Measurements from ENCODE around the gene PITPNB. TPM values are rescaled to one million over a fixed set of nuclear protein-coding genes. Genes with fewer than 3 reads are reported as not detected.
A peak's percentile ranks its signal among the peaks of the same experiment; 100 is the strongest.

The PITPNB gene
- total and polyA plus RNA-seq, 2 donors from 2014 or later, result 23.7 to 72.0 TPM

DNA sequence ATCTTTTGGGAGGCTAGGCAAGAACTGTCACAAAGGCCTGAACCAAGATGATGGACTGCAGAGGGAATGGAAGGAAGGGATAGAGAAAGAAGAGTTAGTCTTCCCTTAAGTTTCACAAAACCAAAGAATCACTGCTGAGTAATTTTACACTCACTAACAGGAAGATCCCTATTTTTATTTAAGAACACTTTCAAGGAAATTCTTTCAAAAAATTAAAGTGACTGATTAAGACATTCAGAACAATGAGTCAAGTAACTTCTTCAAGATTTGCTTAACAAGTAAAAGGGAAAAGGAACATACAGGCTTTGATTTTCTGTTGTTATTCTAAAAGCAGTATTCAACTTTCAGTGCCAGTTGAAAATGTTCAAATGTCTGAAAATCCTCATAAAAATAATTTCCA lies 3.1 kb downstream of the PITPNB start:
- no peaks in the 10 kb centered on the region for H3K36me3 ChIP-seq (ENCODE audit: control insufficient read depth in 2 of 3, insufficient read depth in 3 of 3, low read length in 3 of 3)
- no peak for FAIRE-seq
- TF ChIP-seq, protein P1, sequence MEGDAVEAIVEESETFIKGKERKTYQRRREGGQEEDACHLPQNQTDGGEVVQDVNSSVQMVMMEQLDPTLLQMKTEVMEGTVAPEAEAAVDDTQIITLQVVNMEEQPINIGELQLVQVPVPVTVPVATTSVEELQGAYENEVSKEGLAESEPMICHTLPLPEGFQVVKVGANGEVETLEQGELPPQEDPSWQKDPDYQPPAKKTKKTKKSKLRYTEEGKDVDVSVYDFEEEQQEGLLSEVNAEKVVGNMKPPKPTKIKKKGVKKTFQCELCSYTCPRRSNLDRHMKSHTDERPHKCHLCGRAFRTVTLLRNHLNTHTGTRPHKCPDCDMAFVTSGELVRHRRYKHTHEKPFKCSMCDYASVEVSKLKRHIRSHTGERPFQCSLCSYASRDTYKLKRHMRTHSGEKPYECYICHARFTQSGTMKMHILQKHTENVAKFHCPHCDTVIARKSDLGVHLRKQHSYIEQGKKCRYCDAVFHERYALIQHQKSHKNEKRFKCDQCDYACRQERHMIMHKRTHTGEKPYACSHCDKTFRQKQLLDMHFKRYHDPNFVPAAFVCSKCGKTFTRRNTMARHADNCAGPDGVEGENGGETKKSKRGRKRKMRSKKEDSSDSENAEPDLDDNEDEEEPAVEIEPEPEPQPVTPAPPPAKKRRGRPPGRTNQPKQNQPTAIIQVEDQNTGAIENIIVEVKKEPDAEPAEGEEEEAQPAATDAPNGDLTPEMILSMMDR (IDR thresholded peaks at IDR 0.05; ENCODE audit: borderline replicate concordance, extremely low read depth, insufficient read depth), result no peak
- peaks cover 0 to 26% (median 26%) of the 10 kb centered on the region in 3 donors for H3K4me1 ChIP-seq (ENCODE audit: control insufficient read depth in 2 of 3, insufficient read depth in 2 of 3, low read depth in 1 of 3, low read length in 3 of 3)
- no peaks in the 10 kb centered on the region for H3K27me3 ChIP-seq (ENCODE audit: control insufficient read depth, insufficient read depth, low read length)
- no peak overlapping the region for H3K9ac ChIP-seq (ENCODE audit: low read length in 3 of 3)
- no peak overlapping the region for H3K27ac ChIP-seq (ENCODE audit: low read depth in 2 of 2, low read length in 2 of 2)
- DNase-seq, result no peak
- intact Hi-C loops (cut with DNase I), result no loop called here
- H3K9me3 ChIP-seq (ENCODE audit: control insufficient read depth in 2 of 3, insufficient read depth in 1 of 3, low read length in 3 of 3), result no peaks in the 10 kb centered on the region
- no peak overlapping the region for H3K4me3 ChIP-seq (ENCODE audit: low read length in 3 of 3)

DNA sequence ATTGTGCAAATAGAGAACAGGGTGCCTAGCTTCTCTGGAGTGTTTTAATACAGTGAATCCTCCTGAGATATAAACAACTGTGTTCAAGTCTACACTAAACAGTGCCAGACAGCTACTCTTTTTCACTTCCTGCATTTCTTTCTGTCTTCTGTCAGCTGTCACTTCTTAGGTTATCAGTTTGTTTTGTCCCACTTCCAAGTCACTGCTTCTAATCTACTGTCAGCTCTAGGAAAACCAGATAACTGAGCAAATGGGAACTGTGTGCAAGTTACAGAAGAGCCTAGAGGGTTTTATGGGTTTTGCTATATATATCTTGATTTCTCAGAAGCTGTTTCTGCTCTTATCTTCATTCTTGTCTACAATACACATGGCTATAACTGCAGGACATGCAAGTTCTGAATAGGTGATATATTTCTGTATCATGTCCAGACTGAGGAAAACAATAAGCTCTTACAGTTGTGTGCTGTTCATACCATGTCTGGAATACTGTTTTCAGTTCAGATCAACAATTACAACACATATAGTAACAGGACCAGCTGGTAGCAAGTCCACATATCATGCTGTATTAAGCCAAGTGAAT lies 5.8 kb downstream of the PITPNB start:
- Histone ChIP-seq H3K27ac (ENCODE audit: low read depth in 2 of 2, low read length in 2 of 2) (no peak overlapping the region), H3K9me3 (ENCODE audit: control insufficient read depth in 2 of 3, insufficient read depth in 1 of 3, low read length in 3 of 3) (no peaks in the 10 kb centered on the region), H3K36me3 (ENCODE audit: control insufficient read depth in 2 of 3, insufficient read depth in 3 of 3, low read length in 3 of 3) (peaks cover 0 to 5% (median 0%) of the 10 kb centered on the region in 3 donors), H3K9ac (ENCODE audit: low read length in 3 of 3) (no peak overlapping the region), H3K4me3 (ENCODE audit: low read length in 3 of 3) (no peak overlapping the region), H3K4me1 (ENCODE audit: control insufficient read depth in 2 of 3, insufficient read depth in 2 of 3, low read depth in 1 of 3, low read length in 3 of 3) (peaks cover 0 to 19% (median 14%) of the 10 kb centered on the region in 3 donors), H3K27me3 (ENCODE audit: control insufficient read depth, insufficient read depth, low read length) (no peaks in the 10 kb centered on the region)
- TF ChIP-seq, protein P1 (IDR thresholded peaks at IDR 0.05; ENCODE audit: borderline replicate concordance, extremely low read depth, insufficient read depth), result no peak
- DNase-seq, result peak in 1 of 5 donors; percentile 42
- intact Hi-C loops (cut with DNase I), result no loop called here
- FAIRE-seq, result no peak

DNA sequence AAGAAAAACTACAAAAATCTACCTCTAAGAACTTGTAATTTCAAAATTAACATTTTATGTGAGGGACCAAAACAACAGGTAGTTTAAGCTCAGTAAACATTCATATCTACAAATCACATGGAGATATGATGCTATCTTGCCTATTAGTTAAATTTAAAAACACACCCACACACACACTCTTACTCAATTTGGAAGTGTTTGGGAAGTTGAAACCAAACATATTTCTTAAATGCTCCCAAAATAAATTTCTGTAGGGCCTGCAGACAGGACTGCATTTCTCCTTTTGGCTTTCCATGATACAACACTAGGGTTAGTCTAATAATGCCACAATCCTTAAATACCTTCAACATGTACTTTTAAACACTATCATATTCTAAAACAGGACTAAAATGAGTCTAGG lies 7.0 kb downstream of the PITPNB start:
- no peak overlapping the region for H3K9ac ChIP-seq (ENCODE audit: low read length in 3 of 3)
- DNase-seq (no peak), FAIRE-seq (no peak)
- TF ChIP-seq, protein P1 (IDR thresholded peaks at IDR 0.05; ENCODE audit: borderline replicate concordance, extremely low read depth, insufficient read depth), result no peak
- no peak overlapping the region for H3K27ac ChIP-seq (ENCODE audit: low read depth in 2 of 2, low read length in 2 of 2)
- peaks cover 0 to 12% (median 11%) of the 10 kb centered on the region in 3 donors for H3K4me1 ChIP-seq (ENCODE audit: control insufficient read depth in 2 of 3, insufficient read depth in 2 of 3, low read depth in 1 of 3, low read length in 3 of 3)
- intact Hi-C loops (cut with DNase I), result no loop called here
- H3K9me3 ChIP-seq (ENCODE audit: control insufficient read depth in 2 of 3, insufficient read depth in 1 of 3, low read length in 3 of 3), result no peaks in the 10 kb centered on the region
- H3K36me3 ChIP-seq (ENCODE audit: control insufficient read depth in 2 of 3, insufficient read depth in 3 of 3, low read length in 3 of 3), result peaks cover 0 to 13% (median 0%) of the 10 kb centered on the region in 3 donors
- no peak overlapping the region for H3K4me3 ChIP-seq (ENCODE audit: low read length in 3 of 3)
- H3K27me3 ChIP-seq (ENCODE audit: control insufficient read depth, insufficient read depth, low read length), result no peaks in the 10 kb centered on the region

DNA sequence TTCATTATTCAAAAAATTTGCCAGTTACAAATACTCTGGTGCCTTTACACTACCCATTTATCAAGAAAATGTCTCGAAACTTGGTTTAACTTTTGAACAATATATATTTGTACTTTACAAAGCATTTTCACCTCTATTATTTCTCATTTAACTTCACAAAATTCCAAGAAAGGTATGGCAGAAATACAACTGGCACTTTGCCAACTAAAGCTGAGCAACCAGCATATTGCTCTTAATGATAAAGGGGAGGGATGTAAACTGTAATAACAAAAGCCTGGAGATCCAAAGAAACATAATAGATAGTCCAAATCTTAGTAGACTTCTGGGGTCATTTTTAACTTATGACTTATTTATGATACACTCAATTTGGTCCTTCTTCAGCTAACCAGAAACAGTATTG lies 7.7 kb downstream of the PITPNB start:
- Histone ChIP-seq H3K9ac (ENCODE audit: low read length in 3 of 3) (no peak overlapping the region), H3K4me1 (ENCODE audit: control insufficient read depth in 2 of 3, insufficient read depth in 2 of 3, low read depth in 1 of 3, low read length in 3 of 3) (peaks cover 0 to 12% (median 11%) of the 10 kb centered on the region in 3 donors), H3K27me3 (ENCODE audit: control insufficient read depth, insufficient read depth, low read length) (no peaks in the 10 kb centered on the region), H3K4me3 (ENCODE audit: low read length in 3 of 3) (no peak overlapping the region), H3K36me3 (ENCODE audit: control insufficient read depth in 2 of 3, insufficient read depth in 3 of 3, low read length in 3 of 3) (peaks cover 0 to 16% (median 0%) of the 10 kb centered on the region in 3 donors), H3K27ac (ENCODE audit: low read depth in 2 of 2, low read length in 2 of 2) (no peak overlapping the region), H3K9me3 (ENCODE audit: control insufficient read depth in 2 of 3, insufficient read depth in 1 of 3, low read length in 3 of 3) (no peaks in the 10 kb centered on the region)
- no peak for FAIRE-seq
- intact Hi-C loops (cut with DNase I), result no loop called here
- DNase-seq, result no peak
- TF ChIP-seq, protein P1 (IDR thresholded peaks at IDR 0.05; ENCODE audit: borderline replicate concordance, extremely low read depth, insufficient read depth), result no peak

All from kidney (tissue), 14 donors.